ENCODE measurements around the gene NCCRP1.

The NCCRP1 gene

DNA sequence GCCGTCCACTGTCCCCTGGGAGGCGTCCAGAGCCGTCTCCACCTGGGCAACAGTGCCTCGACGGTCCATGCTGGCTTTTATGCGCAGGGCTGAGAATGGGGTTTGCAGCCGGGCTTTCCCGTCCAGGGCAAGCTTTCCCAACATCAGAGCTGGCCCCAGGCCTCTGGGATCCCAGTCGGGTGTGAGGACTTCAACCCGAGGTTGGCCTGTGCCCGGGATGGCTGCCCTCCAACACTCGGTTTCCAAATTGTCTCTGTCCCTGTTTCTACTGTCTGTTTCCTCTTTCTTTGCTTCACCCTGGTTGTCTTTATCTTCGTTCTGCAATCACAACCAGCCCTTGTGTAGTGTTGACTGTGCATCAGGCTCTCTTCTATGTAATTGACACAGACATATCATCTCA, 52.0 kb downstream of the NCCRP1 start, which contains the start of gene IFNL4:
IFNL4 (minus strand) TSS at position 51 of the 400 bp plus-strand sequence.
- DNase-seq: no peak

DNA sequence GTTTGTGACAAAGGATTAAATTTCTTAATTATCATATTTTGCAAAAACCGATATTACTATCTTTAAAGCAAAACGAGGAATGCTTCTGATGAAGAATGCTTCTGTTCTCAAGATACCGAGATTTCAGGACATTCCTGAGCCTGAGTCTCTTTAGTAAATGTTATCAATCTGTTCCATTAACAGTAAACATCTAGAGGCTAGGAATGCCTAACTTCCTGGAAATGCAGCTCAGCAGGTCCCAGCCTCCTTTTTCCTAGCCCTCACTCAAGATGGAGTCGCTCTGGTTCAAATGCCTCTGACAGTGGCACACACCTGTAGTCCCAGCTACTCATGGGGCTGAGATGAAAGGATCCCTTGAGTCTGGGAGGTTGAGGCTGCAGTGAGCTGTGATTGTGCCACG, 54.3 kb downstream of the NCCRP1 start:
- DNase-seq: no peak

All from NCI-H1930 (cell line).